A549 (cell line): ENCODE data around the gene CCDC9. TPM values are rescaled to one million over a fixed set of nuclear protein-coding genes. Genes with fewer than 3 reads are reported as not detected.

Experiments
- ATAC-seq, 2 experiments: fragments of 200-7000 bp in 1 of 2; fragments of >200 bp in 1 of 2; cut with Nextera tagmentation in 1 of 2; cut with Tn5 transposase in 1 of 2; 3 replicates each; pipeline versions ENCODE4 v1.8.0 to v1.9.1; 2018 to 2020; ENCODE audit warnings: mild to moderate bottlenecking in 1 of 2, moderate library complexity in 1 of 2
- CTCF ChIA-PET: fragments of 300-600 bp; sonication (Branson Sonifier 250); formaldehyde crosslinking; extraction: SDS; loops from one replicate; lab custom pipeline; 2021; ENCODE audit warnings: antibody characterized with exemption, inconsistent platforms; lab: Yijun Ruan, JAX
- POLR2A ChIA-PET: fragments of 350-600 bp; formaldehyde crosslinking; extraction: SDS; loops from one replicate; lab custom pipeline; 2021; ENCODE audit warnings: antibody characterized with exemption, inconsistent platforms; lab: Yijun Ruan, JAX
- DNase-seq, 2 experiments: peaks; one replicate each; pipeline versions ENCODE4 v3.0.0 to v3.0.0-alpha.2; 2011 to 2016; ENCODE audit warnings: low read depth in 1 of 2, low spot score in 1 of 2
- FAIRE-seq: peaks from 2 replicates; lab custom pipeline; 2011; peaks lifted over from hg19 to GRCh38; lab: Jason Lieb, UNC
- H3K27ac ChIP-seq, 2 experiments: fragments of >200 bp; sonication (Bioruptor Twin); formaldehyde crosslinking; 3 replicates each; pipeline ENCODE4 v1.5.1; 2016 to 2017
- H3K4me1 ChIP-seq: fragments of >200 bp; sonication (Bioruptor Twin); formaldehyde crosslinking; 3 replicates; pipeline ENCODE4 v1.6.1; 2016
- H3K4me2 ChIP-seq: fragments of >200 bp; sonication (Bioruptor Twin); formaldehyde crosslinking; 3 replicates; pipeline ENCODE4 v1.6.1; 2016
- H3K4me3 ChIP-seq: fragments of >200 bp; sonication (Bioruptor Twin); formaldehyde crosslinking; 3 replicates; pipeline ENCODE4 v1.5.1; 2016
- H3K9me3 ChIP-seq: fragments of >200 bp; sonication (Bioruptor Twin); formaldehyde crosslinking; 3 replicates; pipeline ENCODE4 v1.6.1; 2016
- ATOH8 ChIP-seq: fragments of 250-450 bp; sonication (Bioruptor Pico); IDR thresholded peaks from 2 replicates; pipeline ENCODE4 v1.5.0; 2020; ENCODE audit warnings: low read depth, mild to moderate bottlenecking, moderate library complexity
- CHD2 ChIP-seq: fragments of 150-350 bp; IDR thresholded peaks from 2 replicates; pipeline ENCODE4 v1.6.1; 2014; ENCODE audit warnings: low read length; ENCODE audit not compliant: partially characterized antibody
- CHD4 ChIP-seq: fragments of 200-600 bp; sonication (generic); IDR thresholded peaks from 2 replicates; pipeline ENCODE4 v1.6.1; 2016; ENCODE audit warnings: antibody characterized with exemption, mild to moderate bottlenecking, borderline replicate concordance
- EHMT2 ChIP-seq: fragments of 200-600 bp; sonication (generic); IDR thresholded peaks from 2 replicates; pipeline ENCODE4 v1.6.1; 2016; ENCODE audit warnings: antibody characterized with exemption, low read depth, mild to moderate bottlenecking, moderate library complexity
- EP300 ChIP-seq, 2 experiments: fragments of >200 bp; sonication (Bioruptor Twin); formaldehyde crosslinking; IDR thresholded peaks; 2 replicates in 1 of 2; 3 replicates in 1 of 2; pipeline ENCODE4 v1.6.1; 2016 to 2017
- ESRRA ChIP-seq: fragments of 150-350 bp; IDR thresholded peaks from 2 replicates; pipeline ENCODE4 v1.6.1; 2014; ENCODE audit warnings: mild to moderate bottlenecking, low read length, borderline replicate concordance
- GATA3 ChIP-seq: IDR thresholded peaks from 2 replicates; pipeline ENCODE4 v1.6.1; 2012; ENCODE audit warnings: borderline replicate concordance
- HEYL ChIP-seq: fragments of 250-450 bp; sonication (Bioruptor Pico); IDR thresholded peaks from 2 replicates; pipeline ENCODE4 v1.8.0; 2021; ENCODE audit warnings: mild to moderate bottlenecking, moderate library complexity
- HOXA7 ChIP-seq: fragments of 250-450 bp; sonication (Bioruptor Pico); IDR thresholded peaks from 2 replicates; pipeline ENCODE4 v1.5.0; 2020; ENCODE audit warnings: mild to moderate bottlenecking, moderate library complexity
- HOXB5 ChIP-seq: fragments of 250-450 bp; sonication (Bioruptor Pico); IDR thresholded peaks from 2 replicates; pipeline ENCODE4 v1.5.0; 2020; ENCODE audit warnings: mild to moderate bottlenecking, moderate library complexity
- JUNB ChIP-seq: fragments of >200 bp; sonication (Bioruptor Twin); formaldehyde crosslinking; IDR thresholded peaks from 2 replicates; pipeline ENCODE4 v1.6.1; 2016
- KDM5A ChIP-seq: fragments of 200-600 bp; sonication (generic); IDR thresholded peaks from 2 replicates; pipeline ENCODE4 v1.6.1; 2016; ENCODE audit warnings: antibody characterized with exemption, mild to moderate bottlenecking
- MYC ChIP-seq: IDR thresholded peaks from 2 replicates; pipeline ENCODE4 v1.6.1; 2012; ENCODE audit warnings: mild to moderate bottlenecking, inconsistent platforms, low read length, improper control_type of control experiment, borderline replicate concordance
- NPAS2 ChIP-seq: fragments of 250-450 bp; sonication (Bioruptor Pico); IDR thresholded peaks from 2 replicates; pipeline ENCODE4 v1.8.0; 2022; ENCODE audit warnings: mild to moderate bottlenecking, moderate library complexity, borderline replicate concordance
- POLR2A ChIP-seq: IDR thresholded peaks from 2 replicates; pipeline ENCODE4 v1.6.1; 2012; ENCODE audit warnings: mild to moderate bottlenecking, low read length
- POLR2AphosphoS2 ChIP-seq: conservative IDR thresholded peaks from 2 replicates; pipeline ENCODE4 v1.6.1; 2012; ENCODE audit warnings: low read length, improper control_type of control experiment, inconsistent platforms
- RAD21 ChIP-seq, 2 experiments: fragments of >200 bp in 1 of 2; sonication (Bioruptor Twin) in 1 of 2; formaldehyde crosslinking in 1 of 2; IDR thresholded peaks in 1 of 2; conservative IDR thresholded peaks in 1 of 2; 2 replicates in 1 of 2; 3 replicates in 1 of 2; pipeline ENCODE4 v1.6.1; 2012 to 2018; ENCODE audit warnings: inconsistent platforms in 1 of 2
- RFX5 ChIP-seq: fragments of 450-650 bp; IDR thresholded peaks from 2 replicates; pipeline ENCODE4 v1.7.1; 2014; ENCODE audit warnings: antibody characterized with exemption, mild to moderate bottlenecking, moderate library complexity
- TP53 ChIP-seq: fragments of 250-450 bp; sonication (Bioruptor Pico); IDR thresholded peaks from 2 replicates; pipeline ENCODE4 v1.5.0; 2021; ENCODE audit warnings: mild to moderate bottlenecking, moderate library complexity
- ZC3H11A ChIP-seq: fragments of 450-650 bp; IDR thresholded peaks from 2 replicates; pipeline ENCODE4 v1.6.1; 2014; ENCODE audit warnings: antibody characterized with exemption, mild to moderate bottlenecking
- ZFP36 ChIP-seq: fragments of 450-650 bp; IDR thresholded peaks from 2 replicates; pipeline ENCODE4 v1.6.1; 2014; ENCODE audit warnings: borderline replicate concordance; ENCODE audit not compliant: partially characterized antibody
- ZNF302 ChIP-seq: fragments of 250-450 bp; sonication (Bioruptor Pico); IDR thresholded peaks from 2 replicates; pipeline ENCODE4 v1.9.0; 2021; ENCODE audit warnings: inconsistent platforms, mild to moderate bottlenecking, moderate library complexity
- ZSCAN20 ChIP-seq: fragments of 250-450 bp; sonication (Bioruptor Pico); IDR thresholded peaks from 2 replicates; pipeline ENCODE4 v1.8.0; 2022; ENCODE audit warnings: mild to moderate bottlenecking, moderate library complexity
- WGBS: methylation state at CpG from one replicate; pipeline ENCODE4 v1.1.6; 2017; ENCODE audit errors: missing lambda C conversion rate; 5-methylcytosine and 5-hydroxymethylcytosine counted together
- polyA plus RNA-seq, 4 experiments: library from polyadenylated mRNA; depleted of rRNA in 3 of 4; stranded (reverse); fragments of >200 nt; fragmentation: RNase III in 1 of 4; extraction: RNeasy Plus Mini Kit Qiagen cat#74134 plus additional on column Dnase treatment in 1 of 4; gene quantifications; 2 replicates in 3 of 4; 3 replicates in 1 of 4; pipeline ENCODE4 v1.2.3, GENCODE V29; 2011 to 2017
- TF ChIP-seq, protein P1 (sequence below): fragments of 200-600 bp; sonication (generic); IDR thresholded peaks from 2 replicates; pipeline ENCODE4 v1.6.1; 2016; ENCODE audit warnings: antibody characterized with exemption, mild to moderate bottlenecking, moderate library complexity
- TF ChIP-seq, protein P2 (sequence below): fragments of >200 bp; sonication (Bioruptor Twin); formaldehyde crosslinking; IDR thresholded peaks from 3 replicates; pipeline ENCODE4 v1.6.1; 2016
- TF ChIP-seq, protein P3 (sequence below): IDR thresholded peaks from 2 replicates; pipeline ENCODE4 v1.6.1; 2012; ENCODE audit warnings: low read depth, borderline replicate concordance

Gene CCDC9
- polyA plus RNA-seq, 2 of the 4 experiments (the other 2 are of a cell fraction): 9.4 to 24.6 TPM

DNA sequence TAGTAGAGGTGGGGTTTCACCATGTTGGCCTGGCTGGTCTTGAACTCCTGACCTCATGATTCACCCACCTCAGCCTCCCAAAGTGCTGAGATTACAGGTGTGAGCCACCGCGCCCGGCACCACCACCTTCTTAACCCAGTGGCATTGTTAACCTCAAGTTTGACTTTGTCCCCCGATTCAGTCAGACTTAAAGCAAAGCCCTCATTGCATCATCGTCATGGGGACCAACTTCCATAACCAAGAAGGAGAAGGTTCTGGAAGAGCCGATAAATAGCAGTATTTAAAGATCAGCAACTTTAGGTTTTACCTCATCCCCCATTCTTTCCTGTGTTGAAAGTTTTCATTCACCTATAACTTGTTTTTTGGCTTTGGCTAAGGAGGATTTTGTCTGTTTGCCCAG lies 11.7 kb downstream of the CCDC9 start:
- FAIRE-seq: no peak
- no peak for TF ChIP-seq HEYL
- TF ChIP-seq ZNF302 (CRISPR knock-in tag): no peak
- no peak for TF ChIP-seq ZFP36
- no peak for TF ChIP-seq RFX5
- no peak for TF ChIP-seq ESRRA
- TF ChIP-seq RAD21 (conservative IDR thresholded peaks at IDR 0.05 in 1 of 2, IDR thresholded peaks at IDR 0.05 in 1 of 2): no peak
- no peak for TF ChIP-seq HOXB5 (CRISPR knock-in tag)
- no peak for TF ChIP-seq JUNB
- TF ChIP-seq ZSCAN20: no peak
- no peak for TF ChIP-seq ATOH8 (CRISPR knock-in tag)
- TF ChIP-seq KDM5A: no peak
- no peak for TF ChIP-seq EHMT2
- TF ChIP-seq CHD4: no peak
- TF ChIP-seq, protein P1, sequence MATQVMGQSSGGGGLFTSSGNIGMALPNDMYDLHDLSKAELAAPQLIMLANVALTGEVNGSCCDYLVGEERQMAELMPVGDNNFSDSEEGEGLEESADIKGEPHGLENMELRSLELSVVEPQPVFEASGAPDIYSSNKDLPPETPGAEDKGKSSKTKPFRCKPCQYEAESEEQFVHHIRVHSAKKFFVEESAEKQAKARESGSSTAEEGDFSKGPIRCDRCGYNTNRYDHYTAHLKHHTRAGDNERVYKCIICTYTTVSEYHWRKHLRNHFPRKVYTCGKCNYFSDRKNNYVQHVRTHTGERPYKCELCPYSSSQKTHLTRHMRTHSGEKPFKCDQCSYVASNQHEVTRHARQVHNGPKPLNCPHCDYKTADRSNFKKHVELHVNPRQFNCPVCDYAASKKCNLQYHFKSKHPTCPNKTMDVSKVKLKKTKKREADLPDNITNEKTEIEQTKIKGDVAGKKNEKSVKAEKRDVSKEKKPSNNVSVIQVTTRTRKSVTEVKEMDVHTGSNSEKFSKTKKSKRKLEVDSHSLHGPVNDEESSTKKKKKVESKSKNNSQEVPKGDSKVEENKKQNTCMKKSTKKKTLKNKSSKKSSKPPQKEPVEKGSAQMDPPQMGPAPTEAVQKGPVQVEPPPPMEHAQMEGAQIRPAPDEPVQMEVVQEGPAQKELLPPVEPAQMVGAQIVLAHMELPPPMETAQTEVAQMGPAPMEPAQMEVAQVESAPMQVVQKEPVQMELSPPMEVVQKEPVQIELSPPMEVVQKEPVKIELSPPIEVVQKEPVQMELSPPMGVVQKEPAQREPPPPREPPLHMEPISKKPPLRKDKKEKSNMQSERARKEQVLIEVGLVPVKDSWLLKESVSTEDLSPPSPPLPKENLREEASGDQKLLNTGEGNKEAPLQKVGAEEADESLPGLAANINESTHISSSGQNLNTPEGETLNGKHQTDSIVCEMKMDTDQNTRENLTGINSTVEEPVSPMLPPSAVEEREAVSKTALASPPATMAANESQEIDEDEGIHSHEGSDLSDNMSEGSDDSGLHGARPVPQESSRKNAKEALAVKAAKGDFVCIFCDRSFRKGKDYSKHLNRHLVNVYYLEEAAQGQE: no peak
- no peak for TF ChIP-seq HOXA7 (CRISPR knock-in tag)
- no peak for TF ChIP-seq NPAS2 (CRISPR knock-in tag)
- DNase-seq: no peak
- 87% methylated on average over 6 of the region's 6 CpGs for WGBS
- H3K9me3 ChIP-seq: no peaks in the 10 kb centered on the region
- H3K4me3 ChIP-seq: no peak overlapping the region
- POLR2A ChIA-PET: no interaction called here
- H3K4me2 ChIP-seq: no peak overlapping the region
- no peak for ATAC-seq
- no peak overlapping the region for H3K27ac ChIP-seq
- peaks cover 8% of the 10 kb centered on the region; the same call in 2 of the 3 replicates for H3K4me1 ChIP-seq
- CTCF ChIA-PET: interaction anchor here (0.9 to 7.2 kb wide), 7 partner anchors 14 to 81 kb away, joined by 3 to 32 read pairs (median 5); partner anchors contain the start of gene DHX34

GRCh38 chr19:47269596-47269995 lies 13.3 kb downstream of the CCDC9 start:
- no peak for ATAC-seq
- H3K4me2 ChIP-seq: no peak overlapping the region
- H3K4me1 ChIP-seq: peaks cover 8% of the 10 kb centered on the region; the same call in 2 of the 3 replicates
- TF ChIP-seq EP300 (IDR thresholded peaks at IDR 0.05) (no peak), ZC3H11A (no peak), TP53 (no peak), ZSCAN20 (no peak), POLR2A (no peak), MYC (no peak), HOXB5 (CRISPR knock-in tag) (no peak), POLR2AphosphoS2 (no peak), CHD2 (no peak), GATA3 (no peak), RFX5 (no peak)
- TF ChIP-seq, protein P2, sequence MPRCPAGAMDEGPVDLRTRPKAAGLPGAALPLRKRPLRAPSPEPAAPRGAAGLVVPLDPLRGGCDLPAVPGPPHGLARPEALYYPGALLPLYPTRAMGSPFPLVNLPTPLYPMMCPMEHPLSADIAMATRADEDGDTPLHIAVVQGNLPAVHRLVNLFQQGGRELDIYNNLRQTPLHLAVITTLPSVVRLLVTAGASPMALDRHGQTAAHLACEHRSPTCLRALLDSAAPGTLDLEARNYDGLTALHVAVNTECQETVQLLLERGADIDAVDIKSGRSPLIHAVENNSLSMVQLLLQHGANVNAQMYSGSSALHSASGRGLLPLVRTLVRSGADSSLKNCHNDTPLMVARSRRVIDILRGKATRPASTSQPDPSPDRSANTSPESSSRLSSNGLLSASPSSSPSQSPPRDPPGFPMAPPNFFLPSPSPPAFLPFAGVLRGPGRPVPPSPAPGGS: no peak
- TF ChIP-seq, protein P3, sequence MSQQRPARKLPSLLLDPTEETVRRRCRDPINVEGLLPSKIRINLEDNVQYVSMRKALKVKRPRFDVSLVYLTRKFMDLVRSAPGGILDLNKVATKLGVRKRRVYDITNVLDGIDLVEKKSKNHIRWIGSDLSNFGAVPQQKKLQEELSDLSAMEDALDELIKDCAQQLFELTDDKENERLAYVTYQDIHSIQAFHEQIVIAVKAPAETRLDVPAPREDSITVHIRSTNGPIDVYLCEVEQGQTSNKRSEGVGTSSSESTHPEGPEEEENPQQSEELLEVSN: no peak
- no peak overlapping the region for H3K4me3 ChIP-seq
- no peak for FAIRE-seq
- WGBS: 93% methylated on average over 7 of the region's 7 CpGs
- CTCF ChIA-PET: interaction anchor here (1.4 to 7.2 kb wide), 8 partner anchors 9 to 58 kb away, joined by 3 to 32 read pairs (median 7); partner anchors contain the start of gene CCDC9
- H3K9me3 ChIP-seq: no peaks in the 10 kb centered on the region
- DNase-seq: no peak
- H3K27ac ChIP-seq: no peak overlapping the region
- POLR2A ChIA-PET: interaction anchor here (1.1 kb wide), 1 partner anchor 13 kb away, joined by 7 read pairs; the partner anchor contains the start of gene CCDC9
